GM10248 (cell line): Measurements from ENCODE around the gene TMEM217.

Experiments
- CTCF ChIA-PET: fragments of 300-600 bp; sonication (Branson Sonifier 250); formaldehyde crosslinking; extraction: SDS; loops from one replicate; lab custom pipeline; 2021; ENCODE audit warnings: antibody characterized with exemption; lab: Yijun Ruan, JAX
- POLR2A ChIA-PET: fragments of 350-650 bp; sonication (Branson Sonifier 250); formaldehyde crosslinking; extraction: SDS; loops from one replicate; lab custom pipeline; 2020; ENCODE audit warnings: antibody characterized with exemption; lab: Yijun Ruan, JAX
- DNase-seq: peaks from one replicate; pipeline ENCODE4 v3.0.0; 2012; ENCODE audit errors: extremely low spot score
- TF ChIP-seq, protein P1 (sequence below): IDR thresholded peaks from 2 replicates; pipeline ENCODE4 v1.5.1; 2012; ENCODE audit warnings: mild to moderate bottlenecking, low read depth; ENCODE audit errors: extremely low read depth, missing control alignments, control extremely low read depth

Gene TMEM217

DNA sequence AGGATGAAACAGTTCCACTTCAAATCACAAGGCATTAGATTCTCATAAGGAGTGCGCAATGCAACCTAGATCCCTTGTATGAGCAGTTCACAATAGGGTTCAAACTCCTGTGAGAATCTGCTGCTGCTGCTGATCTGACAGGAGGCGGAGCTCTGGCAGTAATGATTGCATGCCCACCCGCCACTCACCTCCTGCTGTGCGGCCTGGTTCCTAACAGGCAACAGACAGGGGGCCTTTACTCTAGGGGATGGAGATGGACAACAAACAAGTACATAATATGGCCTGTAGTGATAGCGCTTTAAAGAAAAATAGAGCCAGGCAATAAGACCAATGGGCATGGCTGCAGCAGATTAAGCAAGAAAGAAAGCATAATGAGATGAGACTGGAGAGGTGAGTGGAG, 3.1 kb downstream of the TMEM217 start:
- no peak for DNase-seq
- CTCF ChIA-PET = interaction anchor here (1.1 kb wide), 1 partner anchor 10 kb away, joined by 3 read pairs; no protein-coding TSS in a partner anchor
- POLR2A ChIA-PET = no interaction called here
- TF ChIP-seq, protein P1, sequence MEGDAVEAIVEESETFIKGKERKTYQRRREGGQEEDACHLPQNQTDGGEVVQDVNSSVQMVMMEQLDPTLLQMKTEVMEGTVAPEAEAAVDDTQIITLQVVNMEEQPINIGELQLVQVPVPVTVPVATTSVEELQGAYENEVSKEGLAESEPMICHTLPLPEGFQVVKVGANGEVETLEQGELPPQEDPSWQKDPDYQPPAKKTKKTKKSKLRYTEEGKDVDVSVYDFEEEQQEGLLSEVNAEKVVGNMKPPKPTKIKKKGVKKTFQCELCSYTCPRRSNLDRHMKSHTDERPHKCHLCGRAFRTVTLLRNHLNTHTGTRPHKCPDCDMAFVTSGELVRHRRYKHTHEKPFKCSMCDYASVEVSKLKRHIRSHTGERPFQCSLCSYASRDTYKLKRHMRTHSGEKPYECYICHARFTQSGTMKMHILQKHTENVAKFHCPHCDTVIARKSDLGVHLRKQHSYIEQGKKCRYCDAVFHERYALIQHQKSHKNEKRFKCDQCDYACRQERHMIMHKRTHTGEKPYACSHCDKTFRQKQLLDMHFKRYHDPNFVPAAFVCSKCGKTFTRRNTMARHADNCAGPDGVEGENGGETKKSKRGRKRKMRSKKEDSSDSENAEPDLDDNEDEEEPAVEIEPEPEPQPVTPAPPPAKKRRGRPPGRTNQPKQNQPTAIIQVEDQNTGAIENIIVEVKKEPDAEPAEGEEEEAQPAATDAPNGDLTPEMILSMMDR = no peak

- POLR2A ChIA-PET = no interaction called here
- CTCF ChIA-PET = interaction anchor here (1.2 kb wide), 1 partner anchor 16 kb away, joined by 3 read pairs; no protein-coding TSS in a partner anchor
- TF ChIP-seq, protein P1 = no peak
- DNase-seq = no peak
Observed at GRCh38 chr6:37253486-37254007, 4.4 kb downstream of the TMEM217 start.

DNA sequence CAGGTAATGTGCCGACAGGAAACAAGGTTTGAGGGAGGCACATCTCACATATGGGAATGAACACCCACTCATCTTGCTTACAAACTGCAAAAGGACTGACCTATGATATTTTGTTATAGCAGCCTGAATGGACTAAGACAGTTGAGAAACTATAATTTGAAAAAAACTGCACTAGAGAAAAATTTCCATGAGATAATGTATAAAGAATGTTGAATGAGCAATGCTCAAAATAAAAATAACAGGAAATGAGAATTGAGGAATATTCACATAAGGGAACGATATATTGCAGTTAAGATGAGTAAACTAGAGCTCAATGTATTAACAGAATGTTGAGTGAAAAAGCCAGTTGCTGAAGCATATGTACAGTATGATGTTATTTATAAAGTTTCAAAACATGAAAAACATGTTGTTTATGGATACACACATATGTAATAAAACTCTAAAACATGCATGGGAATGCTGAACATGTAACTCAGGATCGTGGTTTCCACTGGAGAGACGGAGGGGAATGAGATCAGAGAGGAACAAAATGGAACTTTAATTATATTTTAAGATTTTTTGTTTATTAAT, 6.6 kb downstream of the TMEM217 start:
- ChIA-PET POLR2A (no interaction called here), CTCF (interaction anchor here (1.0 kb wide), 1 partner anchor 8 kb away, joined by 3 read pairs; no protein-coding TSS in a partner anchor)

DNA sequence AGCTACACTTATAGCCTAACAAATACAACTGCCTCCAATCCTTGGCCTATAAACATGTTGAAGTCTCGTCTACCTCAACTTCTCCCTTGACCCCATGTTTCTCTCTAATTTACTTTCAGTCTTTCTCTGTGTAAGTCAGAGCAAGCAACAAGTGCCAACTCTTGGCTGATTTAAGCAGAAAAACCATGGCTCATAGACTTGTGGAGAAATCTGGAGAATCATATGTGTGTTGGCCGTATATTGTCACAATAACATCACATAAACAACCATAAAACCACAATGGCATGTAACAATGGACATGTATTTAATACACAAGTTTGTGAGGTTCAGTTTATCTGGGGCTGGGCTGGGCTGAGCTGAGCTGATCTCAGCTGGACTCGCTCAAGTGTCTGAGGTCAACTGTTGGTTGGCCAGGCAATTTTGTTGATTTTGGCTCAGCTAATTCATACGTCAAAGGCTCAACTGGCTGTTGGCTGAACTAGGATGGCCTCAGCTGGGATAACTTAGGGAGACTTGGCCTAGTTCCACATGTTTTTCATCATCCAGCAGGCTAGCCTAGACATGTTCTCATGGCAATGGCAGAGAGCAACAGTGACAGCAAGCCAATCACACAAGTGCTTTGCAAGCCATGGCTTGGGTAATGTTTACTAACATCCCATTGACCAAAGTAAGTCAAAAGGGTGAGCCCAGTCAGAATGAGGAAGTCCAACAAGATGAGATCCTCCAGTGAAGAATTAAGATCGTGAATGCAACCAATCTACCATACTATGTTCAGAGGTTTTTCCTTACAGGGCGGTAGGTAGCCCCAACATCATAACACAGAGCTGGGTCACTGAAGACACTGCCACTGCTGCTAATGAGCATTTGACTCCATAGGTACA, 13.3 kb downstream of the TMEM217 start:
- CTCF ChIA-PET = interaction anchor here (0.8 to 1.3 kb wide), 3 partner anchors 10 to 216 kb away, joined by 3 read pairs; no protein-coding TSS in a partner anchor
- DNase-seq = no peak
- TF ChIP-seq, protein P1 = no peak
- POLR2A ChIA-PET = interaction anchor here (1.0 kb wide), 1 partner anchor 13 kb away, joined by 3 read pairs; the partner anchor contains the start of genes TBC1D22B and TMEM217

More for the DNA sequence above, 6.6 kb downstream of the TMEM217 start:
- TF ChIP-seq, protein P1 = no peak
- DNase-seq = no peak

DNA sequence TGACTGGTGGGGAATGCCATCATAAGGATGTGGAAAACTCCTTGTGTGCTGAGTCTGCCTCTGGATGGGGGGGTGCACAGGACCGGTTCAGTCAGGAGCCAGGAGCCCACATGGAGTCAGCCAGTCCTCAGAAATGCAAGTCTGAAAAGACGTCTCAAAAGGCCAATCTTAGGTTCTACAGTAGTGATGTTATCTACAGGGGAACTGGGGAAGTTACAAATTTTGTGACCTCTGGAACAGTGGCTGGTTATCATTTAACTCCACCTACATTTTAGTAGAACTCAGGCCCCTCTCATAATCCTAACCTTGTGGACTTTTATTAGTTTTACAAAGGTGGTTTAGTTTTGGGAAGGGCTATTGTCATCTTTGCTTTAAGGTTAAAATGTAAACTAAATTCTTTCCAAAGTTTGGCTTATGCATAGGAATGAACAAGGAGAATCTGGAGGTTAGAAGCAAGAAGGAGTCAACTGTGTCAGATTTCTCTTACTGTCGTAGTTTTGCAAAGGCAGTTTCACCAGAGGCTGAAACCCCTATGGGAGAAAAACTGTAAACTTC, 14.1 kb downstream of the TMEM217 start:
- DNase-seq = no peak
- ChIA-PET CTCF (interaction anchor here (1.2 kb wide), 1 partner anchor 11 kb away, joined by 3 read pairs; no protein-coding TSS in a partner anchor), POLR2A (no interaction called here)
- TF ChIP-seq, protein P1 = no peak
